HEK293T (cell line): ENCODE measurements around the gene MKI67.

Source experiments
- CTCF ChIA-PET: fragments of 350-600 bp; formaldehyde crosslinking; extraction: SDS; loops from one replicate; lab custom pipeline; 2021; ENCODE audit warnings: antibody characterized with exemption, inconsistent platforms; lab: Yijun Ruan, JAX
- POLR2A ChIA-PET: fragments of 350-600 bp; formaldehyde crosslinking; extraction: SDS; loops from one replicate; lab custom pipeline; 2020; ENCODE audit warnings: antibody characterized with exemption, inconsistent platforms; lab: Yijun Ruan, JAX
- DNase-seq: peaks from one replicate; pipeline ENCODE4 v3.0.0; 2012; ENCODE audit warnings: mixed read lengths; ENCODE audit errors: extremely low spot score
- ARNT ChIP-seq: fragments of 450-650 bp; IDR thresholded peaks from 2 replicates; pipeline ENCODE4 v1.6.1; 2017; ENCODE audit warnings: mild to moderate bottlenecking
- BHLHE40 ChIP-seq: fragments of 450-650 bp; IDR thresholded peaks from 2 replicates; pipeline ENCODE4 v1.6.1; 2016; ENCODE audit warnings: mild to moderate bottlenecking, moderate library complexity, borderline replicate concordance
- CTBP1 ChIP-seq: fragments of 450-650 bp; IDR thresholded peaks from 2 replicates; pipeline ENCODE4 v1.6.1; 2016; ENCODE audit warnings: borderline replicate concordance
- ELF4 ChIP-seq: fragments of 450-650 bp; IDR thresholded peaks from 2 replicates; pipeline ENCODE4 v1.6.1; 2017; ENCODE audit warnings: antibody characterized with exemption
- FOXA1 ChIP-seq: fragments of 450-650 bp; IDR thresholded peaks from 2 replicates; pipeline ENCODE4 v1.6.1; 2016; ENCODE audit warnings: mild to moderate bottlenecking
- FOXK2 ChIP-seq: fragments of 450-650 bp; IDR thresholded peaks from 2 replicates; pipeline ENCODE4 v1.6.1; 2016; ENCODE audit warnings: mild to moderate bottlenecking
- FOXM1 ChIP-seq: fragments of 450-650 bp; IDR thresholded peaks from 2 replicates; pipeline ENCODE4 v1.6.1; 2017; ENCODE audit warnings: mild to moderate bottlenecking, borderline replicate concordance
- HDGF ChIP-seq: fragments of 450-650 bp; IDR thresholded peaks from 2 replicates; pipeline ENCODE4 v1.6.1; 2017; ENCODE audit warnings: antibody characterized with exemption, borderline replicate concordance
- L3MBTL2 ChIP-seq: fragments of 450-650 bp; conservative IDR thresholded peaks from 2 replicates; pipeline ENCODE4 v1.6.1; 2016; ENCODE audit warnings: mild to moderate bottlenecking
- LEF1 ChIP-seq: fragments of 450-650 bp; IDR thresholded peaks from 2 replicates; pipeline ENCODE4 v1.6.1; 2017; ENCODE audit warnings: mild to moderate bottlenecking, borderline replicate concordance
- NFRKB ChIP-seq: fragments of 450-650 bp; IDR thresholded peaks from 2 replicates; pipeline ENCODE4 v1.6.1; 2016; ENCODE audit warnings: mild to moderate bottlenecking, moderate library complexity
- PKNOX1 ChIP-seq: fragments of 450-650 bp; IDR thresholded peaks from 2 replicates; pipeline ENCODE4 v1.6.1; 2016
- SP1 ChIP-seq: fragments of 450-650 bp; IDR thresholded peaks from 2 replicates; pipeline ENCODE4 v1.6.1; 2017
- SUZ12 ChIP-seq: fragments of 450-650 bp; IDR thresholded peaks from 2 replicates; pipeline ENCODE4 v1.6.1; 2016; ENCODE audit warnings: mild to moderate bottlenecking
- TARDBP ChIP-seq: fragments of 450-650 bp; IDR thresholded peaks from 2 replicates; pipeline ENCODE4 v1.6.1; 2016
- ZNF384 ChIP-seq: fragments of 450-650 bp; IDR thresholded peaks from 2 replicates; pipeline ENCODE4 v1.6.1; 2016

The MKI67 gene

GRCh38 chr10:128051548-128051947, 74.7 kb downstream of the MKI67 start:
- ChIA-PET POLR2A (no interaction called here), CTCF (interaction anchor here (0.9 kb wide), 1 partner anchor 16 kb away, joined by 3 read pairs; no protein-coding TSS in a partner anchor)

GRCh38 chr10:128050936-128051335, 75.3 kb downstream of the MKI67 start:
- TF ChIP-seq ARNT (no peak), LEF1 (no peak), FOXA1 (no peak), TARDBP (no peak), HDGF (no peak), SP1 (no peak), ELF4 (no peak), FOXK2 (no peak), CTBP1 (no peak), NFRKB (no peak), L3MBTL2 (no peak), FOXM1 (no peak), ZNF384 (no peak), PKNOX1 (no peak), BHLHE40 (no peak), SUZ12 (no peak)
- no peak for DNase-seq
- ChIA-PET CTCF (interaction anchor here (0.9 kb wide), 1 partner anchor 15 kb away, joined by 3 read pairs; no protein-coding TSS in a partner anchor), POLR2A (no interaction called here)

More at GRCh38 chr10:128051548-128051947, 74.7 kb downstream of the MKI67 start:
- no peak for DNase-seq
- TF ChIP-seq CTBP1 (no peak), ZNF384 (no peak), FOXK2 (no peak)

- no peak for DNase-seq
- CTCF ChIA-PET = no interaction called here
- TF ChIP-seq HDGF (no peak), L3MBTL2 (no peak), ELF4 (no peak)
- POLR2A ChIA-PET = no interaction called here
Observed at GRCh38 chr10:128050121-128050516, 76.1 kb downstream of the MKI67 start.

GRCh38 chr10:128049226-128050120, 76.8 kb downstream of the MKI67 start:
- ChIA-PET POLR2A (no interaction called here), CTCF (interaction anchor here (0.6 kb wide), 1 partner anchor 36 kb away, joined by 3 read pairs; no protein-coding TSS in a partner anchor)
- TF ChIP-seq FOXA1 (no peak), TARDBP (no peak), CTBP1 (no peak)
- DNase-seq = no peak

- TF ChIP-seq CTBP1 (no peak), BHLHE40 (no peak)
- ChIA-PET POLR2A (no interaction called here), CTCF (interaction anchor here (0.6 to 1.4 kb wide), 3 partner anchors 14 to 35 kb away, joined by 3 to 6 read pairs (median 4); no protein-coding TSS in a partner anchor)
- DNase-seq = no peak
Observed at GRCh38 chr10:128048819-128049210, 77.4 kb downstream of the MKI67 start.

- CTCF ChIA-PET = interaction anchor here (1.3 to 1.4 kb wide), 2 partner anchors 13 to 21 kb away, joined by 4 to 6 read pairs; no protein-coding TSS in a partner anchor
- DNase-seq = no peak
- POLR2A ChIA-PET = no interaction called here
- TF ChIP-seq HDGF (no peak), SUZ12 (no peak), ZNF384 (no peak), CTBP1 (no peak), ELF4 (no peak), SP1 (no peak), L3MBTL2 (no peak), BHLHE40 (no peak), LEF1 (no peak), FOXK2 (no peak), PKNOX1 (no peak), ARNT (no peak), FOXA1 (no peak), TARDBP (no peak), FOXM1 (no peak), NFRKB (no peak)
Observed at GRCh38 chr10:128047991-128048818, 78.0 kb downstream of the MKI67 start.

GRCh38 chr10:128047351-128047750, 78.9 kb downstream of the MKI67 start:
- ChIA-PET CTCF (interaction anchor here (1.3 to 1.4 kb wide), 2 partner anchors 12 to 22 kb away, joined by 4 to 6 read pairs; no protein-coding TSS in a partner anchor), POLR2A (no interaction called here)
- no peak for DNase-seq
- TF ChIP-seq SUZ12 (no peak), ELF4 (no peak), BHLHE40 (no peak), PKNOX1 (no peak), SP1 (no peak), ARNT (no peak), FOXK2 (no peak), CTBP1 (no peak), TARDBP (no peak), HDGF (no peak), ZNF384 (no peak), NFRKB (no peak), L3MBTL2 (no peak), FOXA1 (no peak), FOXM1 (no peak), LEF1 (no peak)
